Progenitor cell of endocrine pancreas (in vitro differentiated cells): ENCODE measurements around the gene SPTBN2. TPM values are rescaled to one million over a fixed set of nuclear protein-coding genes. Genes with fewer than 3 reads are reported as not detected.

Source experiments
- DNase-seq: peaks from one replicate; pipeline ENCODE4 v3.0.0; 2021; ENCODE audit warnings: low spot score; ENCODE audit not compliant: unreplicated experiment
- H3K27ac Mint-ChIP-seq: 2 replicates; pipeline ENCODE4 v1.8.0; 2021; ENCODE audit warnings: mild to moderate bottlenecking, moderate library complexity, mixed read lengths
- H3K27me3 Mint-ChIP-seq: 2 replicates; pipeline ENCODE4 v1.8.0; 2021; ENCODE audit warnings: mixed read lengths
- H3K36me3 Mint-ChIP-seq: 2 replicates; pipeline ENCODE4 v1.8.0; 2022; ENCODE audit warnings: mixed read lengths; ENCODE audit not compliant: insufficient read depth
- H3K4me1 Mint-ChIP-seq: 2 replicates; pipeline ENCODE4 v1.8.0; 2021; ENCODE audit warnings: low read depth, mixed read lengths
- H3K4me3 Mint-ChIP-seq: 2 replicates; pipeline ENCODE4 v1.8.0; 2021; ENCODE audit warnings: low read depth, mild to moderate bottlenecking, moderate library complexity, mixed read lengths
- H3K9me3 Mint-ChIP-seq: 2 replicates; pipeline ENCODE4 v1.8.0; 2021; ENCODE audit warnings: low read depth, mixed read lengths
- total RNA-seq: library from RNA; stranded (reverse); gene quantifications from 2 replicates; pipeline ENCODE4 v1.2.1, GENCODE V29; 2021
- TF ChIP-seq, protein P1 (sequence below): fragments of 200-600 bp; sonication (generic); IDR thresholded peaks from one replicate; pipeline ENCODE4 v1.5.0; 2021; ENCODE audit warnings: antibody characterized with exemption, mild to moderate bottlenecking; ENCODE audit not compliant: unreplicated experiment

Gene SPTBN2
- total RNA-seq, 1 donor from 2014 or later, result 54.0 TPM

DNA sequence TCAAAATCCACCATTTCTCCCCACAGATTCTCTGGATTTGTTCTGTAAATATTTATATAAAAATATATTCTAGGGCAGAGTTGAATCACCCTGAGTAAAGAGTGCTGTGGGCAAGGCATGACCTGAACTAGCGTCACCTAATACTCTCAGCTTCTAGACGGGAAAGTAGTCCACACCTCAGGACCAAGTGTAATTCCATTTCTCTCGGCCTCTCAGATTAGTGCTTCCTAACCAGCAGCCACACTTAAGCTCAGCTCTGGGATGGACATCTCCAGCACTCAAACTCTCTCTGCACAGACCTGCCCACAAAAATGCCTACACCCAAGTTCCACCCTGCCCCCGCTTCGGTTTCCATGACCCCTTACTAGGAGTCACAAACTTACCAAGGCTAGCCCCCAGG lies 5.3 kb downstream of the SPTBN2 start:
- Mint-ChIP-seq H3K9me3 (no peaks in the 10 kb centered on the region), H3K27ac (no peak overlapping the region), H3K36me3 (peaks cover 4% of the 10 kb centered on the region), H3K27me3 (peaks cover 22% of the 10 kb centered on the region), H3K4me3 (no peak overlapping the region), H3K4me1 (peaks cover 33% of the 10 kb centered on the region)
- TF ChIP-seq, protein P1, sequence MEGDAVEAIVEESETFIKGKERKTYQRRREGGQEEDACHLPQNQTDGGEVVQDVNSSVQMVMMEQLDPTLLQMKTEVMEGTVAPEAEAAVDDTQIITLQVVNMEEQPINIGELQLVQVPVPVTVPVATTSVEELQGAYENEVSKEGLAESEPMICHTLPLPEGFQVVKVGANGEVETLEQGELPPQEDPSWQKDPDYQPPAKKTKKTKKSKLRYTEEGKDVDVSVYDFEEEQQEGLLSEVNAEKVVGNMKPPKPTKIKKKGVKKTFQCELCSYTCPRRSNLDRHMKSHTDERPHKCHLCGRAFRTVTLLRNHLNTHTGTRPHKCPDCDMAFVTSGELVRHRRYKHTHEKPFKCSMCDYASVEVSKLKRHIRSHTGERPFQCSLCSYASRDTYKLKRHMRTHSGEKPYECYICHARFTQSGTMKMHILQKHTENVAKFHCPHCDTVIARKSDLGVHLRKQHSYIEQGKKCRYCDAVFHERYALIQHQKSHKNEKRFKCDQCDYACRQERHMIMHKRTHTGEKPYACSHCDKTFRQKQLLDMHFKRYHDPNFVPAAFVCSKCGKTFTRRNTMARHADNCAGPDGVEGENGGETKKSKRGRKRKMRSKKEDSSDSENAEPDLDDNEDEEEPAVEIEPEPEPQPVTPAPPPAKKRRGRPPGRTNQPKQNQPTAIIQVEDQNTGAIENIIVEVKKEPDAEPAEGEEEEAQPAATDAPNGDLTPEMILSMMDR, result no peak
- DNase-seq, result no peak

DNA sequence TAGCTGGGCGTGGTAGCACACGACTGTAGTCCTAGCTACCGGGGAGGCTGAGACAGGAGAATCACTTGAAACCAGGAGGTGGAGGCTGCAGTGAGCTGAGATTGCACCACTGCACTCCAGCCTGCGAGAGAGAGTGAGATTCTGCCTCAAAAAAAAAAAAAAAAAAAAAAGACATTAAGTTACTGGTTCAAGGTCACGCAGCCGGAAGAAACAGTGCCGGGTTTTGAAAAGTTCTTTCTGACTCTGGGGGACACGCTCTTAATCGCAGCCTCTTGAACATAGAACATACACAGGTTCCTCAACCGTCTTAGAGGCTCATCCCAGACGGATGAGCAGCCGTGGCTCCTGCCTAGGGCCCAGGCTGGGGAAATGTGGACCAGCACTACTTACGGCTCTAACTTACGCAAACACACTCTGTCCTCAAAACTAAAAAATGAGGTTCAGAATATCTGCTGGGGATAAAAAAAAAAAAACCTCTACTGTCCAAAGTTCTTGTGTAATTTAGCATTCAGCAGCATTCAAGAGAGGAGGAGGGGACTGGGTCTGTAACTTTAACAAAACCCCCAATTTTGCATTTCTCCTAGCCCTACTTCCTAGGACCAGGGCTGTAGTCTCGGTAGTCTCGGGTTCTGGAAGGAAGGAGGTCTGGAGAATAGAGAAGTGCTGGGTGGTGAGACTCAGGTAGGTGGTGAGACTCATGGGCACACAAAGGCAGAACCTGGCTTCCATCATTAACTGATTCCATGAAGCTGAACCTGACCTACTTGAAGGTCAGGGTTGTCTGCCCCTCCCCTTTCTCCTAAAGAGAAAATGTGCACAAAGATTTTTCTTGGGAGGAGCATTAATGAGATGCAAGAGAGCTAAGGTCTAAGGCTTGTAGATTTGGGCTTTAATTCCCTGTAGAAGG lies 6.0 kb downstream of the SPTBN2 start:
- TF ChIP-seq, protein P1, result no peak
- Mint-ChIP-seq H3K36me3 (peaks cover 4% of the 10 kb centered on the region), H3K27ac (peak overlapping the region; percentile 65), H3K4me3 (no peak overlapping the region), H3K27me3 (peaks cover 19% of the 10 kb centered on the region), H3K9me3 (no peaks in the 10 kb centered on the region), H3K4me1 (peaks cover 33% of the 10 kb centered on the region)
- no peak for DNase-seq

DNA sequence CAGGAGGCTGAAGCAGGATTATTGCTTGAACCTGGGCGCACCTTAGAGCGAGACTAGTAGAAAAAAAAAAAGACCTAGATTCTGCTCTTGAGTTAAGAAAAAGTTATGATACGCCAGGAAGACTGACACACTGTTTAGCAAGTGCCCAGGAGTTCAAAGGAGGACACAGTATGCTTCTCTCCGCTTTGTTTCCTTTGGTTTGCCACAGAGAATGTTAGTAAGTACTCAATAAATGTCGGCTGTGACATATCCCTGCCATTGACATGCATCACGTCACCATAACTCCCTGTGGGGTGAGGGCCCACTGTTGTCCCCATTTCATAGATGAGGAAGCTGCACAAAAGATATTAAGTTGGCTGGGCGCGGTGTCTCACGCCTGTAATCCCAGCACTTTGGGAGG lies 7.1 kb downstream of the SPTBN2 start:
- TF ChIP-seq, protein P1, result no peak
- DNase-seq, result no peak
- Mint-ChIP-seq H3K4me1 (peaks cover 29% of the 10 kb centered on the region), H3K9me3 (no peaks in the 10 kb centered on the region), H3K4me3 (no peak overlapping the region), H3K27me3 (peaks cover 16% of the 10 kb centered on the region), H3K36me3 (peaks cover 4% of the 10 kb centered on the region), H3K27ac (no peak overlapping the region)

GRCh38 chr11:66720899-66721470 lies 8.0 kb downstream of the SPTBN2 start:
- H3K27ac Mint-ChIP-seq, result no peak overlapping the region
- H3K4me3 Mint-ChIP-seq, result no peak overlapping the region
- H3K4me1 Mint-ChIP-seq, result peaks cover 22% of the 10 kb centered on the region
- no peak for DNase-seq
- TF ChIP-seq, protein P1, result no peak
- peaks cover 4% of the 10 kb centered on the region for H3K36me3 Mint-ChIP-seq
- peaks cover 9% of the 10 kb centered on the region for H3K27me3 Mint-ChIP-seq
- H3K9me3 Mint-ChIP-seq, result no peaks in the 10 kb centered on the region

- no peak overlapping the region for H3K4me3 Mint-ChIP-seq
- DNase-seq, result peak; percentile 28
- no peaks in the 10 kb centered on the region for H3K9me3 Mint-ChIP-seq
- peaks cover 3% of the 10 kb centered on the region for H3K27me3 Mint-ChIP-seq
- H3K36me3 Mint-ChIP-seq, result peaks cover 3% of the 10 kb centered on the region
- H3K27ac Mint-ChIP-seq, result peak overlapping the region; percentile 67
- TF ChIP-seq, protein P1, result no peak
- peaks cover 16% of the 10 kb centered on the region for H3K4me1 Mint-ChIP-seq
Observed at GRCh38 chr11:66720223-66720898, 8.7 kb downstream of the SPTBN2 start.
